NCI-H1436 (cell line): ENCODE measurements around the gene STK35.

Experiments used
- DNase-seq: peaks from one replicate; lab custom pipeline; 2025; lab: John Stamatoyannopoulos, UW

Gene STK35

DNA sequence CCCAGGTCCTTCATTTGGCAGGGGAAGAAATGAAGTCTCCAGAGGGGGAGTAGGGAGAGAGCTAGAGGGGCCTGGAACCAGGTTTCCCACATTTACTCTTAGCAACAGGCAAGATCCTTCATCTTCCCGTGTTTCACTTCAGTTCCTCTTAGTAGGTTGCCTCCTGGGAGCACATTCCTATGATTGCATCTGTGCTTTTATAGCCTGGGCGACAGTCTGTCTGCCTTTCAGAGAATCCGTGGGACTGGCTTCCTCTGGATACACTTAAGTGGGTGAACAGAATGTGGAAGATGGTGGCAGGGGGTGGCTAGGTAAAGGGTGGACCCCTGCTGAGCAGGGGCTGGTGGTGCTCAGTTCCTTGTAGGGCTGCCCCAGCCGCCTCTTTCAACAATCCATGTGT, 33.4 kb downstream of the STK35 start:
- no peak for DNase-seq

GRCh38 chr20:2136275-2136674, 34.6 kb downstream of the STK35 start:
- DNase-seq: no peak

DNA sequence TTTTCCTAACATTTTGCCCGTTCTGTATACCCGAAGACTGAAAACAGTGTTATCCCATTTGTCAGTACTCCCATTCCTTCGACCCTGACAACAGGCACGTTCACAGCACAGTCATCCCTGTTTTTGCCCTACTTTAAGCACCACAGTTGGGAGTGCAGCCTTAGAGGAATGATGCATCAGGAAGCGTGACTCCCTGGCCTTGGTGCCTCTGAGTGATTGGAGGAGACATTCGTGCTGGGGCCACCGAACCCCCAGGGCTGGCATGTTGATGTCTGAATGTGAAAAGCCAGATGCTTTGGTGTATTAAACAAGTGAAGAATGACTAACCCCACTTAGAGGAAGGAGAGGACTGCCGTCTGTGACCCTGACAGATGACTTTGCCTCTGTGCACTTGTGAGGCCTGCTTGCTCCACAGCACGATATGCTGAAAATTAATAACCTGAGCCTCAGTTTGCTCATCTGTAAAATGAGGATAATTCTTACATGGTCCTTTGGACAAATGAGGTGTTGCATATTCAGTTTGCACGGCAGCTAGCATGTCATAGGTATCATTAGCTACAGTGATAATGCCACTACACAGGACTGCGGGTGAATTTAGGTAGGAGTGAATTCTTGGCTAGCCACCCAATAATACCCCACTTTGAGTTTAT, 36.0 kb downstream of the STK35 start:
- no peak for DNase-seq

- no peak for DNase-seq
These were observed 36.8 kb downstream of the STK35 start for GRCh38 chr20:2138396-2138795.

DNA sequence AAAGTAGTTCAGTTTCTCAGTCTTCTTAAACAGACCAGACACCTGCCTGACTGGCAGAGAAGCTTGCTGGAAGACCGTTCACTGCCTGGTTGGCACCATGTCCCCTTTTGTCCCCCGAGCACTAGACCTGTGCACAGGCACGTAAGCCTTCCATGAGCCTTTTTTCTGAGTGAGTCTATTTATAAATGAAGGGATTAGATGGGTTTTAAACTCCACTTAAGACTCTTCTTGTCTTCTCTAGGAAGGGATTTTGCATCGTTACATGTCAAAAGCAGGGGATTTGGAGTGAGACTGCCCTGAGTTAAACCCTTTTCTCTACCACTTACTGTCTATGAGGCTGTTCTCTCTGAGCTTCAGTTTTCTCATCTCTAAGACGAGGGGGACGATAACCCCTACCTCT, 37.6 kb downstream of the STK35 start:
- no peak for DNase-seq

DNA sequence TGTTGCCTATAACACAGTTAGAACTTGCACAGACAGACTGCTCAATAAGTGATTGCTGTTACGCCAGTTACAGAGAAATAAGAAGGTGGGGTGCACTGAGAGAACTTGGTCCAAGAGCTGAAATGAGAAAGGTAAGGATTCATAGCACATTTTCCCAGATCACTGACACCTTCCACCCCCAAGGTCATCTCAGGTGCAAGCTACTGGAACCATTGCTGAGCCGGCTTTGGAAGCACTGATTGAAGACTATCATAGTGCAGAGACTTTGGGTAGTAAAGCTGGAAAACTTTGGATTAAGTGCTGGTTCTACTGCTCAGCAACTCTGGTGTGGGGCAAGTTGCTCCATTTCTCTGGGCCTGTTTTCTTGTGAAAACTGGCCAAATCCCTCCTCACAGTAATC, 38.1 kb downstream of the STK35 start:
- DNase-seq: no peak

- DNase-seq: no peak
These were observed 38.9 kb downstream of the STK35 start for GRCh38 chr20:2140561-2140960.

GRCh38 chr20:2141600-2142575, 40.3 kb downstream of the STK35 start:
- DNase-seq: no peak

DNA sequence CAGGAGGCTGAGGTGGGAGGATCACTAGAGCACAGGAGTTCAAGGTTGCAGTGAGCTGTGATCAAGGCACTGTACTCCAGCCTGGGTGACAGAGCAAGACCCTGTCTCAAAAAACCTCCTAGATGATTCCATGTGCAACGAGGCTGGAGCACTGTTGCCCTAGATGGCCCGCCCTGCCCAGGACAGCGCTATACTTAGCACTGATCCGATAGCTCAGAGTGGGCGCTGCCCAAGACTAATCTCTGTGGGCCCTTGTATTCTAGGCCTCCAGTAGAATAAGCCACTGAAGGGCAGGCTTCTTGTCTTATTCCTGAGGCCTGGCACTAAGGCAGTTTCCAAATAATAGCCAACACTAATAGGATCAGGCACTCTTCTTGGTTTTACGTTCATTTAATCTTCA, 41.0 kb downstream of the STK35 start:
- DNase-seq: no peak

DNA sequence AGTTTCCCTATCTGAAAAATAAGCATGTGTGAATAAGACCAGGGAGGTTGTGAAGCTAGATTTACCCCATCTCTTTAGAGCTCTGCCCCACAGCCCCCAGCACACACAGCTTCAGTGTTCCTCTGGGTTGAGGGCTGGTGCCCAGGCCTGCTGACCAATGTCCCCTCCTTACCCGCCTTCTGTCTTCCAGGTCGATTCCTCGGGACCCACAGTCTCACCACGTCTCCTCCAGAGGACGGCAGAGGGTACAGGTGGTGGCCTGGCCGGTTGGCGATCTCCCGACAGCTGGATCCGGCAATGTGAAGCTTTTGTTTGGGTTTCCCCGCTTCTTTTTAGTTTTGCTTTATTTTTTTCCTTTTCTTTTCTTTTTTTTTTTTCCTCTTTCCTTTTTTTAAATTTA, 42.0 kb downstream of the STK35 start:
- no peak for DNase-seq

GRCh38 chr20:2144850-2145249, 43.2 kb downstream of the STK35 start:
- no peak for DNase-seq

- DNase-seq: no peak
These were observed 43.7 kb downstream of the STK35 start for GRCh38 chr20:2145376-2145775.

GRCh38 chr20:2146080-2146867, 44.6 kb downstream of the STK35 start:
- DNase-seq: no peak

- DNase-seq: no peak
These were observed 47.9 kb downstream of the STK35 start for GRCh38 chr20:2149507-2149906.

DNA sequence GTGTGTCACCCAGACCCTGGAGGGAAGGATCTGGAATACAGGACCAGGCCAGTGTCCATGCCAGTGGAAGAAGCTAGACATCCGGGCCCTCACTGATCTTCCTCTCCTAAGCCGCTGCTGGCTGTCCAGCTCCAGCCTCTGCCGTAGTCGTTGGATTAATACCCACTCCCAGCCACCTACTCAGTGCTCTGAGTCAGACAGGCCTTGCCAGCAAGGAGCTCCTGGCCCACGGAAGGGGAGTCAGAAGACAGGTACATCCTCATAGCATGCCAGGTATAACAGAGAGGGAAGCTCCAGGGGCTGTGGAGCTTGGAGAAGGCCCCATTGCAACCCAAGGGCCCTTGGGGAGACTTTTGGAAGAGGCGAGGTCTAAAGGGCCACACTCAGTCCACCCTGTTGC, 49.0 kb downstream of the STK35 start:
- no peak for DNase-seq

- no peak for DNase-seq
These were observed 50.2 kb downstream of the STK35 start for GRCh38 chr20:2151858-2152281.

- no peak for DNase-seq
These were observed 50.7 kb downstream of the STK35 start for GRCh38 chr20:2152317-2152716.

DNA sequence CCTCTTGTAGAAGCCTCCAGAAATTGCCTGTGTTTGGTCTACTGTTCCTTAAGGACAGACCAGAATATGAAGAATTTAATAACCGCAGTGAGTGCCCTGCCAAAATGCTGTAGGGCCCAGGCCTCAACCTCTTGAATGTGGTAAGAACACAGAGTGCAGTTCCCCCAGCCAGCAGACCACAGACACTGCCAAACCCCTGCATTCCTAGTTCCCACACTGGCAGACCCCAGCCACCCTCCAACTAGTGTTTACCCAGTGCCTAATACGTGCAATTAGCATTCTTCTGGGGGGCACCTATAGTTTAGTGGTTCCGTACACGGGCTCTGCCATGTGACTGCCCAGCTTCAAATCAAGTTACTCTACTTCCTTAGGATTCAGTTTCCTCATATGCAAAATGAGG, 51.7 kb downstream of the STK35 start:
- DNase-seq: no peak

GRCh38 chr20:2156224-2156623, 54.6 kb downstream of the STK35 start:
- DNase-seq: no peak

DNA sequence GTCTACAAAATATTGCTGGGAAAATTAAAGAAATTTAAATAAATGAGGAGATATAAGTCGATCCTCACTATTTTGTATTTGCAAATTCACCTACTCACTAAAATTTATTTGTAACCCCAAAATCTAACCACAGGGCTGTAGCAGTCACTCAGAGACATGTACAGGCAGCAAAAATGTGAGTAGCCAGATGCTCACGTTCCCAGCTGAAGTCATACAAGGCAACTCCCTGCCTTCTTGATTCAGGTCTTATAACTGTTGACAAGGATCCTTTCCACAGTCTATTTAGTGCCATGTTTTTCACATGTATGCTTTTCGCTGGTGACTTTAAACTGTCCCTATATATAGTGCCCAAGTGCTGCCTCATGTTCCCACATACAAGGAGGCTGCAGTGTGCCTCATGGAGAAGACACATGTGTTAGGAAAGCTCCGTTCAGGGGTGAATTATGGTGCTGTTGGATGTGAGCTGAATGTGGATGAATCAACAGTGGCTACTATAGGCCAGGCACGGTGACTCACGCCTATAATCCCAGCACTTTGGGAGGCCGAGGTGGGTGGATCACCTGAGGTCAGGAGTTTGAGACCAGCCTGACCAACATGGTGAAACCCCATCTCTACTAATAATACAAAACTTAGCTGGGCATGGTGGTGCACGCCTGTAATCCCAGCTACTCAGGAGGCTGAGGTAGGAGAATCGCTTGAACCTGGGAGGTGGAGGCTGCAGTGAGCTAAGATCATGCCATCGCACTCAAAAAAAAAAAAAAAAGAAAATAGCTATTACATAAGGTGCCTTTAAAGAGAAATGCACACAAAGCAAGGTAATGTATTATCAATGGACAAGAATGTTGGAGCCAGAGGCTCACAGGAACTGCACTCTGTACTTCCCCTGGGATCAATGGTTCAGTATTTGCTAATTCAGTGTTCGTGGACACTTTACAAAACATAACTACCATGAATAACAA, 55.3 kb downstream of the STK35 start:
- DNase-seq: no peak

- no peak for DNase-seq
These were observed 60.6 kb downstream of the STK35 start for GRCh38 chr20:2162125-2162822.
